CD4-positive, CD25-positive, alpha-beta regulatory T cell (primary cell): ENCODE results near the gene ATG16L2. TPM values are rescaled to one million over a fixed set of nuclear protein-coding genes. Genes with fewer than 3 reads are reported as not detected.

Source experiments
- ATAC-seq, 2 donors: fragments of 150-1000 bp; cut with Tn5 transposase; one replicate each; pipeline ENCODE4 v1.10.0; 2021; ENCODE audit warnings: low read depth in 2 of 2, moderate number of reproducible peaks in 2 of 2, moderate library complexity in 1 of 2
- DNase-seq, 3 donors: peaks; one replicate each; pipeline versions ENCODE4 v3.0.0 to v3.0.0-alpha.2; 2012 to 2022; ENCODE audit warnings: mixed read lengths in 1 of 3
- H3K27ac ChIP-seq: one replicate; pipeline ENCODE4 v1.7.0; 2013; ENCODE audit warnings: mild to moderate bottlenecking, low read length; ENCODE audit not compliant: insufficient read depth, poor library complexity, severe bottlenecking
- H3K27me3 ChIP-seq: one replicate; pipeline ENCODE4 v1.7.0; 2013; ENCODE audit warnings: low read length; ENCODE audit not compliant: control insufficient read depth, insufficient read depth
- H3K36me3 ChIP-seq: one replicate; pipeline ENCODE4 v1.7.0; 2013; ENCODE audit warnings: mild to moderate bottlenecking, low read length, moderate library complexity; ENCODE audit not compliant: control insufficient read depth, insufficient read depth
- H3K4me1 ChIP-seq: 2 replicates; pipeline ENCODE4 v1.7.0; 2013; ENCODE audit warnings: mild to moderate bottlenecking, low read length; ENCODE audit not compliant: insufficient read depth, control insufficient read depth, poor library complexity, severe bottlenecking
- H3K4me3 ChIP-seq: one replicate; pipeline ENCODE4 v1.7.0; 2013; ENCODE audit warnings: low read depth, mild to moderate bottlenecking, low read length, moderate library complexity
- H3K9me3 ChIP-seq, 2 experiments: 1 replicate in 1 of 2; 2 replicates in 1 of 2; pipeline ENCODE4 v1.7.0; 2013; ENCODE audit warnings: low read length in 2 of 2, mild to moderate bottlenecking in 1 of 2, moderate library complexity in 1 of 2; ENCODE audit not compliant: control insufficient read depth in 2 of 2
- H3K27ac Mint-ChIP-seq, 3 donors: one replicate each; pipeline ENCODE4 v1.8.0; 2020 to 2022; ENCODE audit warnings: mild to moderate bottlenecking in 3 of 3, mixed read lengths in 3 of 3, moderate library complexity in 2 of 3
- H3K27me3 Mint-ChIP-seq: one replicate; pipeline ENCODE4 v1.8.0; 2022; ENCODE audit warnings: mild to moderate bottlenecking, mixed read lengths
- H3K36me3 Mint-ChIP-seq: one replicate; pipeline ENCODE4 v1.8.0; 2020; ENCODE audit warnings: mixed read lengths
- H3K4me1 Mint-ChIP-seq, 4 donors: one replicate each; pipeline ENCODE4 v1.8.0; 2020 to 2022; ENCODE audit warnings: mixed read lengths in 4 of 4, mild to moderate bottlenecking in 1 of 4
- H3K4me3 Mint-ChIP-seq, 4 donors: one replicate each; pipeline ENCODE4 v1.8.0; 2020 to 2022; ENCODE audit warnings: mild to moderate bottlenecking in 4 of 4, mixed read lengths in 4 of 4, moderate library complexity in 3 of 4
- H3K9me3 Mint-ChIP-seq, 7 donors: one replicate each; pipeline ENCODE4 v1.8.0; 2020 to 2022; ENCODE audit warnings: mixed read lengths in 7 of 7, mild to moderate bottlenecking in 3 of 7, moderate library complexity in 2 of 7
- polyA plus RNA-seq, 4 donors: library from polyadenylated mRNA; unstranded; fragments of 300-500 nt; fragmentation: Illumina TruSeq; gene quantifications; one replicate each; pipeline ENCODE4 v1.2.3, GENCODE V29; 2021
- total RNA-seq: library from RNA; stranded (reverse); gene quantifications from one replicate; pipeline ENCODE4 v1.2.3, GENCODE V29; 2022

Gene ATG16L2
- total and polyA plus RNA-seq, 5 donors from 2014 or later, result 6.7 to 89.9 (median 11.1) TPM

DNA sequence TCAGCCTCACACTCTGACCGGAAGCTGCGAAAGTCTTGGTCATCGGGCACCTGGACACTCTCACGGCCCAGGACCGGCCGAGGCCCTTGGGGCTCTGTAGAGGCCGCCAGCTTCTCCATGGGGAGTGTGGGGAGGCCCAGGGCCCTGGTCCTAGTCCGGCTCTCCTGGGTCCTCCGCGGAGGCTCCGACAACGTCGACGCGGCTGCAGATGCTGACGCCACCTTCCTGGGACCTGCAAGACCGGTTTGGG, 33.2 kb upstream of the ATG16L2 start:
- peaks cover 0 to 45% (median 11%) of the 10 kb centered on the region in 4 donors for H3K4me1 Mint-ChIP-seq
- H3K27ac Mint-ChIP-seq, result no peak overlapping the region

DNA sequence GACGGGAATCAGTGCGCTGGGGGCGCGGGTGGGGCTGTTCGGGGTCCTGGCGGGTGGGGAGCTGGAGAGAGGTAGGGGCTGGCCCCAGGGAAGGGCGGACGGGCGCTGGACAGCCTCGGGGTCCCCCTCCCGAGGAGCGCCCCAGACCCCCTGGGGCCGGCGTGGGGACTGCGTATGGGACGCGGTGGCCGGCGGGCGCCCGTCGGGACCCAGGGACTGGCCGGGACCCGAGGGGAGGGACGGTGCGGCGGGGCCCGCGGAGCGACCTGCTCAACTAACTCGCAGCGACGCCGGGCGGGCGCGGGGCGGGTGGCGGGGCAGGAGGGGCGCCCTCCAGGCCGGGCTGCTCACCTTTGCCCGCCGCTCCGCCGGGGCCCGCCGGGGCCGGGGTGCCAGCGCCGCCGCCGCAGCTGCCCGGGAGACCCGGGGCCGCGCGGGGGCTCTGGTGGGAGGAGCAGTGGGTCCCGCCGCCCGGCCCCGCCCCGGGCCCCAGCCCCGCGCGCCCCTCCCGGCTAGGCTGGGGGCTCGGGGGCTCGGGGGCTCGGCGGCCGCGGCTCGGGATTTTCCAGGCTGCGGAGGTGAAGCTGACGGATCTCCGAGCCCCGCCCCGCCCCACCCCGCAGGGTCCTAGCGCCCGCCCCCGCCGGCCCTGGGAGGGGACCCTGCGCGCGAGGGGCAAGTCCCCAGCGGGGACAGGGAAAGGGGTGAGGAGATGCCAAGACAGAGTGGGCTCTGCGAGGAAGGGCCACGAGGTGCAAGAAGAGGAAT, 32.7 kb upstream of the ATG16L2 start:
- H3K9me3 Mint-ChIP-seq, result no peaks in the 10 kb centered on the region
- H3K27ac ChIP-seq, result no peak overlapping the region
- no peaks in the 10 kb centered on the region for H3K27me3 Mint-ChIP-seq
- H3K27ac Mint-ChIP-seq, result peak overlapping the region; percentile 43 to 83 (median 74)
- ATAC-seq (peak; percentile 57 to 58), DNase-seq (peak; percentile 42 to 71 (median 47))
- no peaks in the 10 kb centered on the region for H3K36me3 ChIP-seq
- H3K36me3 Mint-ChIP-seq, result no peaks in the 10 kb centered on the region
- peaks cover 21% of the 10 kb centered on the region for H3K4me1 ChIP-seq
- peaks cover 0 to 40% (median 11%) of the 10 kb centered on the region in 4 donors for H3K4me1 Mint-ChIP-seq
- peak overlapping the region; percentile 87 to 92 (median 90) for H3K4me3 Mint-ChIP-seq
- no peaks in the 10 kb centered on the region for H3K9me3 ChIP-seq
- H3K4me3 ChIP-seq, result peak overlapping the region; percentile 64
- H3K27me3 ChIP-seq, result no peaks in the 10 kb centered on the region

More for the DNA sequence above, 33.2 kb upstream of the ATG16L2 start:
- peak overlapping the region in 3 of 4 donors; percentile 87 to 88 (median 88) for H3K4me3 Mint-ChIP-seq
- Histone ChIP-seq H3K27ac (no peak overlapping the region), H3K4me1 (peaks cover 21% of the 10 kb centered on the region), H3K27me3 (no peaks in the 10 kb centered on the region), H3K9me3 (no peaks in the 10 kb centered on the region), H3K4me3 (peak overlapping the region; percentile 19), H3K36me3 (no peaks in the 10 kb centered on the region)
- H3K9me3 Mint-ChIP-seq, result no peaks in the 10 kb centered on the region
- H3K27me3 Mint-ChIP-seq, result no peaks in the 10 kb centered on the region
- no peak for DNase-seq
- H3K36me3 Mint-ChIP-seq, result no peaks in the 10 kb centered on the region
- no peak for ATAC-seq

- DNase-seq (no peak), ATAC-seq (peak; percentile 13 to 35)
- Histone ChIP-seq H3K4me1 (peaks cover 21% of the 10 kb centered on the region), H3K27me3 (no peaks in the 10 kb centered on the region), H3K27ac (no peak overlapping the region), H3K9me3 (no peaks in the 10 kb centered on the region), H3K4me3 (peak overlapping the region; percentile 64), H3K36me3 (no peaks in the 10 kb centered on the region)
- Mint-ChIP-seq H3K36me3 (no peaks in the 10 kb centered on the region), H3K27ac (peak overlapping the region; percentile 43 to 83 (median 74)), H3K9me3 (no peaks in the 10 kb centered on the region), H3K4me1 (peaks cover 0 to 39% (median 11%) of the 10 kb centered on the region in 4 donors), H3K4me3 (peak overlapping the region; percentile 83 to 92 (median 90)), H3K27me3 (no peaks in the 10 kb centered on the region)
These were observed 31.9 kb upstream of the ATG16L2 start for GRCh38 chr11:72782081-72782920.

GRCh38 chr11:72783144-72783905, 30.9 kb upstream of the ATG16L2 start:
- Mint-ChIP-seq H3K9me3 (no peaks in the 10 kb centered on the region), H3K4me1 (peaks cover 0 to 32% (median 11%) of the 10 kb centered on the region in 4 donors), H3K4me3 (peak overlapping the region; percentile 83 to 92 (median 90)), H3K27ac (peak overlapping the region in 1 of 3 donors; percentile 43), H3K27me3 (peaks cover 4% of the 10 kb centered on the region), H3K36me3 (no peaks in the 10 kb centered on the region)
- no peaks in the 10 kb centered on the region for H3K27me3 ChIP-seq
- H3K9me3 ChIP-seq, result no peaks in the 10 kb centered on the region
- ATAC-seq (no peak), DNase-seq (no peak)
- no peak overlapping the region for H3K27ac ChIP-seq
- H3K4me1 ChIP-seq, result peaks cover 21% of the 10 kb centered on the region
- no peaks in the 10 kb centered on the region for H3K36me3 ChIP-seq
- H3K4me3 ChIP-seq, result no peak overlapping the region

- peaks cover 0 to 22% (median 8%) of the 10 kb centered on the region in 4 donors for H3K4me1 Mint-ChIP-seq
- Histone ChIP-seq H3K4me1 (peaks cover 21% of the 10 kb centered on the region), H3K36me3 (no peaks in the 10 kb centered on the region), H3K27ac (no peak overlapping the region), H3K27me3 (no peaks in the 10 kb centered on the region), H3K9me3 (no peaks in the 10 kb centered on the region), H3K4me3 (no peak overlapping the region)
- no peak for ATAC-seq
- H3K9me3 Mint-ChIP-seq, result no peaks in the 10 kb centered on the region
- no peak overlapping the region for H3K4me3 Mint-ChIP-seq
- no peaks in the 10 kb centered on the region for H3K36me3 Mint-ChIP-seq
- no peak for DNase-seq
- no peak overlapping the region for H3K27ac Mint-ChIP-seq
- peaks cover 4% of the 10 kb centered on the region for H3K27me3 Mint-ChIP-seq
These were observed 29.5 kb upstream of the ATG16L2 start for GRCh38 chr11:72784662-72785061.

- ATAC-seq (no peak), DNase-seq (no peak)
- H3K9me3 Mint-ChIP-seq, result no peaks in the 10 kb centered on the region
- peaks cover 0 to 18% (median 8%) of the 10 kb centered on the region in 4 donors for H3K4me1 Mint-ChIP-seq
- Histone ChIP-seq H3K27me3 (no peaks in the 10 kb centered on the region), H3K9me3 (no peaks in the 10 kb centered on the region), H3K4me1 (peaks cover 7% of the 10 kb centered on the region), H3K4me3 (no peak overlapping the region), H3K27ac (no peak overlapping the region), H3K36me3 (no peaks in the 10 kb centered on the region)
- H3K27me3 Mint-ChIP-seq, result peaks cover 4% of the 10 kb centered on the region
- peak overlapping the region in 1 of 3 donors; percentile 12 for H3K27ac Mint-ChIP-seq
- H3K4me3 Mint-ChIP-seq, result peak overlapping the region in 2 of 4 donors; percentile 51 to 61
- H3K36me3 Mint-ChIP-seq, result no peaks in the 10 kb centered on the region
These were observed 27.7 kb upstream of the ATG16L2 start for GRCh38 chr11:72786305-72787215.
